Cardiac fibroblast (primary cell): Measurements from ENCODE around the gene PODN.
A peak's percentile ranks its signal among the peaks of the same experiment; 100 is the strongest.

Source experiments
- DNase-seq, 2 donors: peaks; one replicate each; pipeline versions ENCODE4 v3.0.0 to v3.0.0-alpha.2; 2010; ENCODE audit warnings: low read depth in 2 of 2
- H3K4me3 ChIP-seq, 2 donors: replicated peaks in 1 of 2; 1 replicate in 1 of 2; 2 replicates in 1 of 2; pipeline ENCODE4 v1.5.1; 2011; ENCODE audit warnings: low read depth in 2 of 2, low read length in 2 of 2, mild to moderate bottlenecking in 2 of 2, moderate library complexity in 1 of 2
- CTCF ChIP-seq: IDR thresholded peaks from one replicate; pipeline ENCODE4 v1.5.1; 2011; ENCODE audit warnings: low read depth, mild to moderate bottlenecking, low read length, inconsistent platforms

The PODN gene

GRCh38 chr1:53087332-53088285, 25.6 kb downstream of the PODN start:
- no peak overlapping the region for H3K4me3 ChIP-seq
- DNase-seq = no peak
- TF ChIP-seq CTCF = no peak

- H3K4me3 ChIP-seq = no peak overlapping the region
- DNase-seq = no peak
- no peak for TF ChIP-seq CTCF
Observed at GRCh38 chr1:53088616-53089300, 26.7 kb downstream of the PODN start.

- H3K4me3 ChIP-seq = no peak overlapping the region
- no peak for TF ChIP-seq CTCF
- peak in 1 of 2 donors; percentile 35 for DNase-seq
Observed at GRCh38 chr1:53089478-53090226, 27.6 kb downstream of the PODN start.

- TF ChIP-seq CTCF = no peak
- peak in 1 of 2 donors; percentile 20 for DNase-seq
- H3K4me3 ChIP-seq = no peak overlapping the region
Observed at GRCh38 chr1:53090227-53091147, 28.5 kb downstream of the PODN start.

GRCh38 chr1:53091841-53092645, 30.0 kb downstream of the PODN start:
- no peak for TF ChIP-seq CTCF
- peak; percentile 33 to 34 for DNase-seq
- H3K4me3 ChIP-seq = no peak overlapping the region
